H9 (cell line): ENCODE results near the gene TOR4A. TPM values are rescaled to one million over a fixed set of nuclear protein-coding genes. Genes with fewer than 3 reads are reported as not detected.

Experiments used
- DNase-seq: peaks from one replicate; pipeline ENCODE4 v3.0.0-alpha.2; 2017
- H2AFZ ChIP-seq: one replicate; pipeline ENCODE4 v1.6.1; 2013; ENCODE audit warnings: mild to moderate bottlenecking, low read length, control low read depth, moderate library complexity
- H2AK5ac ChIP-seq: 2 replicates; pipeline ENCODE4 v1.6.1; 2013; ENCODE audit warnings: low read length, control low read depth, mixed read lengths; ENCODE audit not compliant: insufficient read length
- H2BK120ac ChIP-seq: one replicate; pipeline ENCODE4 v1.6.1; 2013; ENCODE audit warnings: low read depth, mild to moderate bottlenecking, low read length, control low read depth, inconsistent platforms; ENCODE audit not compliant: poor library complexity, severe bottlenecking
- H2BK12ac ChIP-seq: 2 replicates; pipeline ENCODE4 v1.6.1; 2013; ENCODE audit warnings: low read length, control low read depth, mixed read lengths, low read depth; ENCODE audit not compliant: insufficient read length
- H2BK15ac ChIP-seq: 2 replicates; pipeline ENCODE4 v1.6.1; 2013; ENCODE audit warnings: low read depth, low read length, control low read depth
- H2BK20ac ChIP-seq: one replicate; pipeline ENCODE4 v1.6.1; 2013; ENCODE audit warnings: low read depth, mild to moderate bottlenecking, low read length, control low read depth, inconsistent platforms; ENCODE audit not compliant: poor library complexity, severe bottlenecking
- H2BK5ac ChIP-seq: 2 replicates; pipeline ENCODE4 v1.6.1; 2013; ENCODE audit warnings: low read length, control low read depth, mixed read lengths; ENCODE audit not compliant: insufficient read length
- H3K14ac ChIP-seq: 2 replicates; pipeline ENCODE4 v1.6.1; 2013; ENCODE audit warnings: low read length, control low read depth; ENCODE audit not compliant: insufficient read depth
- H3K18ac ChIP-seq: 2 replicates; pipeline ENCODE4 v1.6.1; 2013; ENCODE audit warnings: low read depth, mild to moderate bottlenecking, mixed read lengths, low read length, control low read depth; ENCODE audit not compliant: insufficient read length
- H3K23ac ChIP-seq: 2 replicates; pipeline ENCODE4 v1.6.1; 2013; ENCODE audit warnings: low read length, control low read depth, mixed read lengths, low read depth; ENCODE audit not compliant: insufficient read length
- H3K23me2 ChIP-seq: 2 replicates; pipeline ENCODE4 v1.6.1; 2013; ENCODE audit warnings: low read depth, mild to moderate bottlenecking, mixed read lengths, low read length, control low read depth; ENCODE audit not compliant: insufficient read length, poor library complexity, severe bottlenecking
- H3K27ac ChIP-seq: 2 replicates; pipeline ENCODE4 v1.5.1; 2013; ENCODE audit warnings: low read length, control low read depth, mixed read lengths, low read depth; ENCODE audit not compliant: insufficient read length
- H3K27me3 ChIP-seq: 2 replicates; pipeline ENCODE4 v1.6.1; 2013; ENCODE audit warnings: low read length, control low read depth, inconsistent platforms; ENCODE audit not compliant: insufficient read depth
- H3K4ac ChIP-seq: 2 replicates; pipeline ENCODE4 v1.6.1; 2013; ENCODE audit warnings: low read depth, mild to moderate bottlenecking, control low read depth, inconsistent platforms, low read length, moderate library complexity
- H3K4me1 ChIP-seq: 2 replicates; pipeline ENCODE4 v1.6.1; 2013; ENCODE audit warnings: low read length, control low read depth, inconsistent platforms; ENCODE audit not compliant: insufficient read depth
- H3K4me2 ChIP-seq: 2 replicates; pipeline ENCODE4 v1.6.1; 2013; ENCODE audit warnings: low read length, control low read depth, mixed read lengths; ENCODE audit not compliant: insufficient read length, insufficient read depth
- H3K56ac ChIP-seq: 2 replicates; pipeline ENCODE4 v1.6.1; 2013; ENCODE audit warnings: low read depth, mild to moderate bottlenecking, mixed read lengths, low read length, control low read depth; ENCODE audit not compliant: insufficient read length
- H3K79me1 ChIP-seq: 2 replicates; pipeline ENCODE4 v1.6.1; 2013; ENCODE audit warnings: low read depth, mild to moderate bottlenecking, moderate library complexity, low read length, control low read depth, inconsistent platforms; ENCODE audit not compliant: insufficient read depth, poor library complexity, severe bottlenecking
- H3K79me2 ChIP-seq: 2 replicates; pipeline ENCODE4 v1.6.1; 2013; ENCODE audit warnings: low read length, control low read depth, inconsistent platforms; ENCODE audit not compliant: insufficient read depth
- H3K9ac ChIP-seq: 2 replicates; pipeline ENCODE4 v1.6.1; 2013; ENCODE audit warnings: low read length, control low read depth, mixed read lengths; ENCODE audit not compliant: insufficient read length; ENCODE audit errors: extremely low read depth
- H3K9me3 ChIP-seq: one replicate; pipeline ENCODE4 v1.6.1; 2013; ENCODE audit warnings: low read depth, low read length, inconsistent platforms; ENCODE audit not compliant: control insufficient read depth
- H3T11ph ChIP-seq: one replicate; pipeline ENCODE4 v1.6.1; 2013; ENCODE audit warnings: mild to moderate bottlenecking, low read length, control low read depth, inconsistent platforms
- H4K20me1 ChIP-seq: one replicate; pipeline ENCODE4 v1.6.1; 2013; ENCODE audit not compliant: control insufficient read depth, insufficient read length, insufficient read depth
- H4K5ac ChIP-seq: 2 replicates; pipeline ENCODE4 v1.6.1; 2013; ENCODE audit warnings: low read depth, mild to moderate bottlenecking, mixed read lengths, low read length, control low read depth; ENCODE audit not compliant: insufficient read length
- H4K8ac ChIP-seq: replicated peaks from 2 replicates; pipeline ENCODE4 v1.6.1; 2013; ENCODE audit warnings: low read length, control low read depth, mixed read lengths, low read depth; ENCODE audit not compliant: insufficient read length
- H4K91ac ChIP-seq: 2 replicates; pipeline ENCODE4 v1.6.1; 2013; ENCODE audit warnings: low read depth, mild to moderate bottlenecking, moderate library complexity, mixed read lengths, low read length, control low read depth; ENCODE audit not compliant: insufficient read length
- H3K27ac Mint-ChIP-seq, 3 experiments: 2 replicates in 2 of 3; 3 replicates in 1 of 3; pipeline ENCODE4 v1.8.0; 2020 to 2021; ENCODE audit warnings: mixed read lengths in 3 of 3, mild to moderate bottlenecking in 1 of 3, moderate library complexity in 1 of 3
- H3K27me3 Mint-ChIP-seq: 2 replicates; pipeline ENCODE4 v1.8.0; 2021; ENCODE audit warnings: low read depth, mild to moderate bottlenecking, moderate library complexity, mixed read lengths
- H3K36me3 Mint-ChIP-seq, 3 experiments: 2 replicates in 2 of 3; 3 replicates in 1 of 3; pipeline ENCODE4 v1.8.0; 2020 to 2021; ENCODE audit warnings: low read depth in 3 of 3, mixed read lengths in 3 of 3; ENCODE audit not compliant: insufficient read depth in 1 of 3
- H3K4me1 Mint-ChIP-seq, 2 experiments: 2 replicates each; pipeline ENCODE4 v1.8.0; 2020; ENCODE audit warnings: mixed read lengths in 2 of 2
- H3K4me3 Mint-ChIP-seq, 2 experiments: 2 replicates in 1 of 2; 3 replicates in 1 of 2; pipeline ENCODE4 v1.8.0; 2020 to 2021; ENCODE audit warnings: mild to moderate bottlenecking in 2 of 2, mixed read lengths in 2 of 2, moderate library complexity in 1 of 2
- H3K9me3 Mint-ChIP-seq, 2 experiments: 2 replicates in 1 of 2; 3 replicates in 1 of 2; pipeline ENCODE4 v1.8.0; 2020; ENCODE audit warnings: mild to moderate bottlenecking in 2 of 2, mixed read lengths in 2 of 2, moderate library complexity in 1 of 2
- CTCF ChIP-seq: fragments of 200-600 bp; sonication (generic); conservative IDR thresholded peaks from 3 replicates; pipeline ENCODE4 v1.8.0; 2021; ENCODE audit warnings: antibody characterized with exemption, mild to moderate bottlenecking
- WGBS: extraction: QIAGEN DNeasy Blood & Tissue Kit; methylation state at CpG from one replicate; pipeline ENCODE4 v1.1.7; 2013; ENCODE audit warnings: missing lambda C conversion rate, low lambda C conversion rate, mixed read lengths; ENCODE audit not compliant: insufficient read length; ENCODE audit errors: extremely low coverage; 5-methylcytosine and 5-hydroxymethylcytosine counted together
- total RNA-seq: library from RNA; stranded (reverse); gene quantifications from 2 replicates; pipeline ENCODE4 v1.2.1, GENCODE V29; 2021

TOR4A gene
- total RNA-seq, 1 experiment from 2014 or later: 6.2 TPM

DNA sequence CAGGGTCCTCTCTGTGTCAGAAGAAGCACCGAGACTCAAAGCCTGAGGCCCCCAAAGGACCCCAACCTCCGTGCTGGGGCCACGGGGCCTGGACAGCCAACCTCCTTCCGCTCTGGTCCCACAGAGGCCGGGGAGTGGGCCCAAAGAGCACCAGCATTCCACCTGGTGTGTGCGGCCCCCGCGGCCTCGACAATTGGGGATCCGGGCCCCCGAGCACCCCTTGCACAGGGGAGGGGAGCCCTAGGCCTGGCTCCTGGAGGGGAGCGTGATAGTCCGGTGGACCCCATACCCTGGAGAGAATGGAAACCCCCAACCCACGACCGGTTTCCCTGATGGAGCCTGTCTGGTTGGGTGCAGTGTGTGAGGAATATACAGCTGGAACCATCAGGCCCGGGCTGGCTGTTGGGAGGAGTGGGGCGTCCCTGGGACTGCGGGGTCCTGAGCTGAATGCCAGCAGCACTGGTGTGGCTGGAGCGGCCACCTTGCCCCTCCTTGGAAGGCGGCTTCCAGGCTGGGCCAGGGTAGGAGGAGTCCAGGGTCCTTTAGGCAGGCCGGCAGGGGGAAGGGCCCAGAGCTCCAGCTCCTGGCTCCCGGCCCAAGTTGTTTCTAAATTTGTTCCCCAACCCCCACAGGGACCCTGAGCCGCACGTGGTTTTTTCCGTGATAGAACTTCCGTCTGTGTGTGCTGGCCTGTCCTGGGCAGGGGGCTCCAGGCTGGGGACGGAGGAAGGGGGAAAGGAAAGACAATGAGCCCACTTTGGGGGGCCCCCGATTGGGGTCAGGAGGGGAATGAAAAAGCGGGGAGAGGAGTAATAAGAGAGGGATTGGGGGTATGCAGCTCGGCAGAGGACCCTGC is 825 bp upstream of the TOR4A start:
- H3K4me2 ChIP-seq: peak overlapping the region; percentile 10
- peak overlapping the region; percentile 94 to 99 (median 97) for H3K27ac Mint-ChIP-seq
- peak overlapping the region; percentile 39 to 74 for H3K4me3 Mint-ChIP-seq

More for the DNA sequence above, 825 bp upstream of the TOR4A start:
- no peak overlapping the region for H2BK15ac ChIP-seq
- TF ChIP-seq CTCF: no peak
- no peak overlapping the region for H3K23ac ChIP-seq
- no peaks in the 10 kb centered on the region for H3K79me2 ChIP-seq
- no peak overlapping the region for H2AFZ ChIP-seq
- H3K56ac ChIP-seq: no peak overlapping the region
- no peak overlapping the region for H4K8ac ChIP-seq
- WGBS: no CpG with 5 or more reads among the region's 30 CpGs
- H4K20me1 ChIP-seq: no peaks in the 10 kb centered on the region
- H3T11ph ChIP-seq: no peak overlapping the region
- no peaks in the 10 kb centered on the region for H3K9me3 ChIP-seq
- H2BK120ac ChIP-seq: no peak overlapping the region
- DNase-seq: peak; percentile 71
- Mint-ChIP-seq H3K27me3 (peaks cover 1% of the 10 kb centered on the region; the same call in 1 of the 2 replicates), H3K9me3 (no peaks in the 10 kb centered on the region), H3K4me1 (peaks cover 20 to 29% of the 10 kb centered on the region in 2 experiments), H3K36me3 (peaks cover 0 to 10% (median 4%) of the 10 kb centered on the region in 3 experiments; a peak in 5 of 7 replicates)
- H3K23me2 ChIP-seq: peaks cover 12% of the 10 kb centered on the region
- H2BK12ac ChIP-seq: no peak overlapping the region
- no peak overlapping the region for H2AK5ac ChIP-seq
- H4K91ac ChIP-seq: no peak overlapping the region
- H3K18ac ChIP-seq: no peak overlapping the region
- no peak overlapping the region for H3K14ac ChIP-seq
- H2BK20ac ChIP-seq: no peak overlapping the region
- no peaks in the 10 kb centered on the region for H3K27me3 ChIP-seq
- no peak overlapping the region for H2BK5ac ChIP-seq
- H3K4ac ChIP-seq: no peak overlapping the region
- H3K4me1 ChIP-seq: no peaks in the 10 kb centered on the region
- H3K27ac ChIP-seq: no peak overlapping the region
- no peaks in the 10 kb centered on the region for H3K79me1 ChIP-seq
- H4K5ac ChIP-seq: no peak overlapping the region
- no peak overlapping the region for H3K9ac ChIP-seq
